ENCODE data around the gene PRMT7.

- TF ChIP-seq CTCF (IDR thresholded peaks at IDR 0.05; ENCODE audit: borderline replicate concordance, extremely low read depth, low read length, poor library complexity, severe bottlenecking) (no peak), EZH2 (IDR thresholded peaks at IDR 0.05; ENCODE audit: borderline replicate concordance, low read depth, low read length, severe bottlenecking) (no peak)
Measured at GRCh38 chr16:68360956-68361355, 50.1 kb downstream of the PRMT7 start.

All from DND-41 (cell line).